Measurements from ENCODE around the gene DENND1B.

The DENND1B gene

DNA sequence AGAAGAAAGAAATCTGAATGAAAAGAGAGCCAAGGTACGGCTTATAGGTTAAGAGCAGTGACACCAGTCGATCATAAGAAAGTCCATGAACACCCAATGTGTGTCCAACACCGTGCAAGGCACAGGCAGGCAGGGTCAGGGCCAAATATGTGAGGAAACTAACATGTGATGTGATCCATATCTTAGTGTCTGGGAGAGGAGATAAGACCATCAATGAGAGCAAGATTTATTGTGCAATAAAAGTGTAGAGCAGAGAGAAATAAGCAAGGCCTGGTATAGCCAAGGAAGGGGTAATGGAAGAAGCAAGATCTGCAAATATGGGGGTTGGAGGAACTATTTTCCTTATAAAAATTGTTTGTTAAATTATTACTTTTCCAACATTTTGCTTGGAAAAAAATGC is 308.5 kb downstream of the DENND1B start:
- no peak for DNase-seq (ENCODE audit: low spot score)

DNA sequence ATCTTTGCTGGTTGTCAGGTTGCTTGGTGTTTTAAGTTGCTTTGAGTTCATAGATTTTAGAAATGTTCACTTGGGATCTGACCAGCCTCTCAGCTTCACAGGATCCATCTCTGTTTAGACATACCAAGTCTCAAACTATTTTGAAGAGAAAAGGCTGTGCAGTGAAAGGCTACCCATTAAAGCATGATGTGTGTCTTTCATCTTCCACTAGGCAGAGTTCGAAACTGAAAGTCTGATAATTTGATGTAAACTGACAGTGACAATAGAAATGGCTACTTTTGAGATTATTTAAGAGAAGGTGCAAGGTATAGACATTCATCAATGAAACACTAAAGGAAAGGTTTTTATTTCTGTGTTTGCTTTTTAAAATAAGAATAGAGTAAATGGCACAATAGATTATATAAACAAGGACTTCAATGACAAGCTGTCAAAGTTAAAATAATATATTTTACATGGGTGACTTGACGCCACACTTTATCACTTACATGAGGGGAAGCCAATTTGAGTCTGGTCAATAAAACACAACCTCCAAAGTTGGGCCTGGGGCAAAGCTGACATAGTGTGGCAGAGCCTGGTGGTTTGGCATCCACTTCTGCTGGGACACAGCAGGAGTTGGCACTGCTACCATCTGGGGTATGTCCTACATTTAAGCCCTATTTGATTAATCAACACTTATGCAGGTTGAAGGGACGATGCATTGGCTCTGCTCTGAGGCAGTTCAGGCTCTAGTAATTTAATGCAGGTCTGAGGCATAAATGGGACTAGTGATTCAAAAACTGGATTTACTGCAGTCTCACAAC is 309.6 kb downstream of the DENND1B start:
- DNase-seq (ENCODE audit: low spot score), result no peak

DNA sequence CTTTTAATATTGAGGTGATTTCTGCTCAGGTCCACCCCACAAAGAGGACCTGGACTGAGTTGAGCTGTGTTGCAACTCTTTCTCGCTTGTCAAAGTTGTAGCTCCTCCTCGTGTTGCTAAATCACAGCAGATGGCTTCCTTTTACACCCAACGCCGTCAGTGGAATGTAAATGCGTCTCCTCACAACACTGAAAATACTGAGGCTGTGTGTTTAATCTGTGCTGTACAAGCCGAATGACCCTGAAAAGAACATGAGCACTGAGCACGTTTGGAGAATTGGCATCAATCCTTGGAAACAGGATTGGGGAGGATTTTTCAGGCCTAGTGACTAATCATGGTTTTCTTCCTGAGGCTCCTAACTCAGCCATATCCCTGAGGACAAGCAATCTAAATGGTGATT is 311.2 kb downstream of the DENND1B start:
- DNase-seq (ENCODE audit: low spot score), result no peak

DNA sequence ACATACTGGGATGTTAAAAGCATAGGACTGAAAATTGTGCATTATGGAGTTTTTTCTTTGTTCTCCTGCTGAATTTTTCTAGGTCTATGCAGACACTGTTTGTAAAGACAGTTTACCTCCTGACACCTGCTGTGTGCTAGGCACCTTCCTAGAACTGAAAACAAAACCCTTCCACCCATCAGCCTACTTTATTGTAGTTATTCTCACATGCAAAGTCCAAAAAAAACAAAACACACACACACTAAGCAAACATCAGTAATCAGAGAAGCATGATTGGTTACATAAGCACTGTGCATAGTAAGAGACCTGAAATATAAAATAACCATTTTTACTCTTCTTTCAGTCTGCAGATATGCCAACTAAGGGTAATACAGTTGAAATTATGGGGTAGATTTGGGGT is 312.1 kb downstream of the DENND1B start:
- no peak for DNase-seq (ENCODE audit: low spot score)

DNA sequence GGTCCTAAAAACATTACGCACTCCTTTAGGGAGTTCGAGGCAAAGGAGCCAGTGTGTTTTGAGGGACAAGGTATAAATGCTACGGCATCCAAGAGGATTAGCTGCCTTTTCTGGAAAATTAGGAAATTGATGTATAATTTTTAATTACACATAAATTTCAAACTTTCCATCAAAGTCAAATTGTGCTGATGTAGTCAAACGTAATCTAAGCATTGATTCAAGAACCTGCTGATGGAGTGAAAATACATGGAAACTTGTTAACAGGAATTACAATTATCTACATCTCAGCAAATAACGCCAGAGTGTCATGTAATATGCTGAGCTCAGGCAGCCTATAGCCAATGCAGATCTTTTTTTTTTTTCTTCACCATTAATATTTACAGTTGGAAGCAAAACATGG is 312.7 kb downstream of the DENND1B start:
- DNase-seq (ENCODE audit: low spot score), result no peak
